NCI-H1048 (cell line): ENCODE data around the gene AFTPH.

Source experiments
- DNase-seq: peaks from one replicate; lab custom pipeline; 2025; lab: John Stamatoyannopoulos, UW

The AFTPH gene

DNA sequence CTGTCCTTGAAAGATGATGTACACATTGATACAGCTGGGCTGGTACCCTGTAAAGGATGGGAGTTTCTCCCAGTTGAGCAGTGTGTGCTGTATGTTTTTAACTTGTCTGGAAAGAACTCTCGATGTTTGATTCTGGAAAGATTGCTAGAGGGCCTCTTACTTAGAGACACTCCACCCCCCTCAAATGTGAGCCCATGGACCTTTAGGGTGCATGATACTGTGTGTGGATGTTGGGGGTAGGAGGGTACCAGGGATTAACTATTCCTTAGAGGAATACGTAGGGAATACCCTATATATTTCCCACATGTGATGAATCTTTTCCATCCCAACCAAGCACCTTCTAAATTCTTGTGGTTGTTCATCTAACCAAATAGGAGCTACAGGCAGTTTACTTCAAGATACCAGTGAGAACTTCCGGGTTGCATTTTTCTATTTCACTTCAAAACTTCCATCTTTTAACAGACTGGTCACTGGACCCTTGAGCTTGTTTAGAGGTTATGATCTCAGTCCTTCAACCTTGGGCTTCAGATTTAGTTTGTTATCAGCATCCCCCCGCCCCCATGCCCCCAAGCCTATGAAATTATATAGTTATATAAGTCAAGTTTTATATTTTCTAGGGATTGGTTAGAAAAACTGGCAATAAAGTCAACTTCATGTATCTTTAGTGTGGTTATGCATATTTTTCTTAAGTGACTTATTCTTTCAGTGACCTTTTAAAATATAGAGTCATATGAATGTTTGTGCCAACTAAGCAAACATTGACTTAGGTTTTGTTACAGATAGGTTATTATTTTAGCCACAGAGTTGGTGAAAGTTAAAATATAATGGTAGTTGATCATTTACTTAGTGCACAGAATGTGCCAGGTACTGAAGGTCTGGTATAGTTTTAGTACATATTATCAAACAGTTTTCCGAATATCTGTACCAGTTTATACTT, 18.2 kb downstream of the AFTPH start:
- no peak for DNase-seq

DNA sequence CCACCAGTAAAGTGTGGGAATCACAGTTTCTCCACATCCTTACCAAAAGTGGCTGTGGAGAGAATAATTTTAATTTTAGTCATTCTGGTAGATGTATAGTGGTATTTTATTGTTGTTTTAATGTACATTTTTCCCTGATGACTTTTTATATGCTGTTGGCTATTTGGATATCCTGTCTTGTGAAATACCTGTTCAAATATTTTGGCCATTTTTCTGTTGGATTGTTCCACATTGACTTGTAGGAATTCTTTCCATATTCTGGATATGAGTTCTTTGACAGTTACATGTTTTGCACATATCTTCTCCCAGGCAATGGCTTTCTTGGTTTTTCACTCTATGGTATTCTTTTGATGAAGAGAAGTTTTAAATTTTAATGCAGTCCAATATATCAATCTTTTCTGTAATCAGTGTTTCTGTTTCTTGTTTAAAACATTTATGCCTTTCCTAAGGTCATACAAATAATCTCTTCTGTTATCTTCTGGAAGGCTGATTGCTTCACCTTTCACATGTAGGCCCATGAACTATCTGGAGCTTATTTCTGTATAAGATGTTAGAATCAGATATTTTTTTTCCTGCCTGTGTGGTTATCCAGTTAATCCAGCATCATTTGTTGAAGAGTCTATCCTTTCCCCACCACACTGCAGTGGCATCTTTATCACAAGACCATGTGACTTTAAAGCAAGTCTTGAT, 19.0 kb downstream of the AFTPH start:
- no peak for DNase-seq

DNA sequence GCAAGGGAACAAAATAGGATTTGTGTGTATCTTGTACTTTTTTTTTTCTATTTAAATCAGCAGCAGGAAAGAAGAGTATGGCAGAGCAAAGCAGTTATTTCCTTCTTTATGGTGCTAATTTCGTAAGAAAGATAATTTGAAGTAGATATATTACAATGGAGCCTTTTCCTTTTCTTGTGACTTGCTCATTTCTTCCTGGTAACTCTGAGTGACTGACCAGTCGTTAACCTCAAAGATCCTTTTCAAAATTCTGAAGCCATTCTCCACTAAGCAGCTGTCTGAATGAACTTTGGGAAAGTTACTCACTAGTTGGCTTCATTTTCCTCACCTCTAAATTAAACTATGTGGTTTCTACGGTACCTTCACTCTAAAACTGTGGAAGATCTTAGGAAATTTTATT, 24.6 kb downstream of the AFTPH start:
- DNase-seq: no peak

DNA sequence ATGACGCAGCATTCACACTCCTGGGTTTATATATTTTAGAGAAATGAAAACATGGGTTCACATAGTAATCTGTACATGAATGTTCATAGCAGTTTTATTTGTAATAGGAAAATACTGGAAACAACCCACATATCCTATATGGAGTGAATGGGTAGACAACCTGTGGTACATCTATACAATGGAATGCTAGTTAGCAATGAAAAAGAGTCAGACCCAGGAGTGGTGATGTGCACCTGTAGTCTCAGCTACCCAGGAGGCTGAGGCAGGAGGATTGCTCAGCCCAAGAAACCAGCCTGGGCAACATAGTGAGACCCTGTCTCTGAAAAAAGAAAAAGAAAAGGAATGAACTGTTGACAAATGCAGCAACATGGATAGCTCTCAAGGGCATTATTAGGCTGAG, 25.9 kb downstream of the AFTPH start:
- no peak for DNase-seq

DNA sequence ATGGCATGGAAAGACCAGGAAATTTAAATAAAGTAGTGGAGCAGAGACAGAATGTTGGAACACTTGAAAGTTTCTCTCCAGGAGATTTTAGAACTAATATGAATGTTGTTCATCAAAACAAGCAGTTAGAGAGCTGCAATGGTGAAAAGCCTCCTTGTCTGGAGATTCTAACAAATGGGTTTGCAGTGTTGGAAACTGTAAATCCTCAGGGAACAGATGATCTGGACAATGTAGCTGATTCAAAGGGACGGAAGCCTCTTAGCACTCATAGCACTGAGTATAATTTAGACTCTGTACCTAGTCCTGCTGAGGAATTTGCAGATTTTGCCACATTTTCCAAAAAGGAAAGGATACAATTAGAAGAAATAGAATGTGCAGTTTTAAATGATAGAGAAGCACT, 27.7 kb downstream of the AFTPH start:
- no peak for DNase-seq

DNA sequence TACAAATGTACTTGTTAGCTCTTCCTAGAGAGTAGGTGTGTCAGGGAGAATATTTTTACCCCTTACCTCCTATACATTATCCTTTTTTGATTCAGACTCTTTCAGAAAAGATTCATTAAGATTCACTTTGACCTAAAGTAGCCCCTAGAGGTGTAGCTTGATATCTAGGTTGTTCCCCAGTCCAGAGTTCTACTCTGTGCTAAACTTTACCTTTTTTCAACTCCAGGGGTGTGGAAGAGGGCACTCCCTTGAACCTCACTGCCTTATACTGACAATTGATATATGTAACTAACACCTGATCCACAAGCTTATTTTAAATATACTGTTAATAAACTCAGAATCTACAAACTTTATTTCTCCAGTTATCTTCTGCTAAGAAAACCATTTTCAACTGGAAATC, 30.0 kb downstream of the AFTPH start:
- DNase-seq: no peak

DNA sequence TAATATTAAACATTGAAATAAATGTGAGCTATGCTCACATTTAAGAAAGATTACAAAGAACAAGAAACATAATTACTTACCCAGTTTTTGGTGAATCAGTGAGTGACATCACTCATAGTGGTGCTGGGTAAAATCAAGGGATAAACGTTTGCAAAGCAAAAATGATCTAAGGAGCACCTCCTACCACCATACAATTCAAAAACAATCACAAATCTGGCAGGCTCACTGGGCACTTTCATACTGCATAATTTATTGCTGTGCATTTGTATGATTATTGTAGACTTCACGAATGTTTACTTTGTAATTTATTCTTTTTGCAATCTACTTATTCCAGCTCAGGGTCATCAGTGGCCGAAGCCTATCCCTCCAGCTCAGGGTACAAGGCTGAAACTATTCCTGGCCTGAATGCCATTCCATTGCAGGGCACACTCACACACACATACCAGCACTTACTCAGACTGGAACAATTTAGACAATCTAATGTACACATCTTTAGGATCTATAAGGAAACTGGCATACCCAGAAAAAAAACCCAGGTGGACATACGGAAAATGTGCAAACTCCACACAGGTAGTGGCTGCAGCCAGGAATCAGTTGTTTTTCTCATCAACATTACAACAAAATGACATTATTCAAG, 34.4 kb downstream of the AFTPH start:
- no peak for DNase-seq

DNA sequence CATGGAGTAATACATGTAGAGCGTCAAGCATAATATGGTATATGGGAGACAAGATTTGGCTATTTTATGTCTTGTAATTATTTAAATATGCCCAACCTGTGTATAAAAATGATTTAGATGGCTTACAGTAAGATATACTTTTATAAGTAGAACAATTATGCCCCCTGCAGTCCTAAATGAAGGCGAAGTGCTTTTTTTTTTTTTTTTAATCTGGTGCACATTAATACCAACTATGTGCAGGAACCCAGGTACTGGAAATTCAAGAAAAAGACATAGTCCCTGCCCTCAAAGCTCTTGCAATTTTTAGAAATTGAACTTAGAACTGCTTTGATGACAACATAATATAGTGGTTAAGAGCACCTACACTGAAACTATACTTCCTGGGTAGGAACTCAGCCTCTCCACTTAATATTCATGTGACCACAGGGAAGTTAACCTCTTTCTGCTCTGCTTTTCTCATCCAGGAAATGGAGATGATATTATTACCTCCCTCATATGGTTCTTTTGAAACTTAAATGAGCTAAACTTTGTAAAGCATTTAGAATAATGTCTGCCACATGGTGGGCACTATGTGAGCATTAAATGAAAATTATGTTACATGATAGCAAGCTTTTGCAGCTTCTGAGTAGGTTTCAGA, 38.1 kb downstream of the AFTPH start:
- DNase-seq: peak; percentile 1

DNA sequence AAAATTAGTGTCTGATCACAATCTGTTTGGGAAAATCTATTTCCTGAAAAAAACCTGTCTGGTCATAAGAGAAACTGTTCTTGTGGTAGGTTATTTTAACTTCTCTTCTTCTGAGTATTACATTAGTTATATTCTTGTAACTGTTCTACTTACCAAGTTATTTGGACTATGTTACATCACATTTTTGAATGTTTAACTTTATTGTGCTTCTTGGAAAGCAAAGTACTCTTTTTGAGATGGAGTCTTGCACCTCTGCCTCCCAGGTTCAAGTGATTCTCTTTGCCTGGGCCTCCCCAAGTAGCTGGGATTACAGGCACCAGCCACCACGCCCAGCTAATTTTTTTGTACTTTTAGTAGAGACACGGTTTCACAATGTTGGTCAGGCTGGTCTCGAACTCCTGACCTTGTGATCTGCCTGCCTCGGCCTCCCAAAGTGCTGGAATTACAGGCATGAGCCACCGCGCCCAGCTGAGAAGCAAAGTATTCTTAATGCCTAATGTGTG, 39.4 kb downstream of the AFTPH start:
- DNase-seq: no peak

DNA sequence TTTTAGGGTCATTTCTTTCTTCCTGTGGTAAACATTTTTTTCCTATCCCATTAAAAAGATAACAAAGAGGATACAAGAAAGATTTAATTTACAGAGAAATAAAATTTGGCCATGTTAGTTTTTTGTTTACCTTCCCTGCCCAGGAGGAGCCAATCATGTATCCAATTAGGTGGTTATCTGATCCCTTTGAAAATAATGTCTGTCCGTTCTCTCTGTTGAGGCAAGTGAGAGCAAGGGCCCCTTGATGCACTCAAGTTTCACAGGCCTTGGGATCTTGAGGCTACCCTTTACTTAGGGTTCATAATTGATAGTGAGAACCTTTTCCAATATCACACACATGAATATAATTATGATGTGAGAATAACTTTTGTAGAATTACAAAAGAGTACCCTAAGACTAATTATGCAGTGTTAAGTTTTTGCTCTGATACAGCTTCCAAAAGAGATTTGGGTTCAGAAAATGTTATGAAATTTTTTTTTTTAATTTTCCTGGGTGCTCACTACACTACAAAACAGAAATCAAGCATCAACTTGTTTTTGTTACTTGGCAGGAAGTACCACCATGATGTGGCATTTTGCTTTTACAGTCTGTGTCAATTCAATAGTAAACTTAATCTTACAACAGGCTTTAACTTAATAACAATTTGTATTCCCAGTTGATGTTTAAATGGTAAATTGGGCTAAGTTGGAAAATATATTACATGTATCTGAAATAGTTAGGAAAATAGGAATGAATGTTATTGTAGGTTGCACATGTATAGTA, 42.0 kb downstream of the AFTPH start:
- no peak for DNase-seq

DNA sequence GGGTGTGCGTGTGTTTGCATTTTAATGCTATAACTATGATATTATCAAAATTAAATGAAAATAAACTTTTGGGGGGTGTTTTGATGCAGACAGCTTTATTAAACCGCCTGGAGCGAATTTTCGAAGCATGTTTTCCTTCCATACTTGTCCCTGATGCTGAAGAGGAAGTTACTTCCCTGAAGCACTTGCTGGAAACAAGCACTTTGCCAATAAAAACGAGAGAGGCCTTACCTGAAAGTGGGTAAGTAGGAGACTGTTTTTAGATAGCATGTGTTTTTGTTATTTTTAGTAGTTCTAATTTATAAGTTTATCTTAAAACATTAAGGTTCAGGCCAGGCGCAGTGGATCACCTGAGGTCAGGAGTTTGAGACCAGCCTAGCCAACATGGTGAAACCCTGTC, 43.3 kb downstream of the AFTPH start:
- no peak for DNase-seq

DNA sequence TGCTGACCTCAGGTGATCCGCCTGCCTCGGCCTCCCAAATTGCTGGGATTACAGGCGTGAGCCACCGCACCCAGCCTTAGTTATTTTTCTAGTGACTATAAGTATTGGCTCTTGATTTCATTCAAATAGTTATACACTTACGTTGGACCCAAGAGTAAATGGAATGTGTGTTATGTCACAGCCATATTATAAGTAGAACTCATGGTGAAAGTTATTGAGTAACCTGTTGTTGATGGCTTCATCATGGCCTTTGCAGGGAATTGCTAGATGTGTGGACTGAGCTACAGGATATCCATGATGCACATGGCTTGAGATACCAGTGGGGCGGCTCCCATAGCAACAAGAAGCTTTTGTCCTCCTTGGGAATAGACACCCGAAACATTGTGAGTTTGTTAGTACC, 44.7 kb downstream of the AFTPH start:
- DNase-seq: no peak

DNA sequence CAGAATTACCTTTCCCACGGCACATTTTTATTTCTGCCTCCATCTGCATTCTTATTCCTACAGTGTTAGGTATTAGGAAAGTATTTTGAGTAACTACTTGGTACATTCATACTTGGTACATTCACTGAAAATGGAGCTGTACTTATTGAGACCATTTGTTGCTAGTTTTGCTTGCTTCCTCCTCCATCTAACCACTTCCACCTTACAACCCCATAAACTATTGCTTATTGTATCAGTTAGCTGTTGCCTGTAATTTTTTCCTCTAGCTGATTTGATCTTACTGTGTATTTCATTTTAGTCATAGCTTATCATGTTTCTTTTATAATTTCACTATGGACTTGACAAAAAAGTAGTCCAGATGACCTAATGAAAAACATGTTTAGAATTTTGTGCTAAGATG, 50.7 kb downstream of the AFTPH start:
- DNase-seq: no peak

DNA sequence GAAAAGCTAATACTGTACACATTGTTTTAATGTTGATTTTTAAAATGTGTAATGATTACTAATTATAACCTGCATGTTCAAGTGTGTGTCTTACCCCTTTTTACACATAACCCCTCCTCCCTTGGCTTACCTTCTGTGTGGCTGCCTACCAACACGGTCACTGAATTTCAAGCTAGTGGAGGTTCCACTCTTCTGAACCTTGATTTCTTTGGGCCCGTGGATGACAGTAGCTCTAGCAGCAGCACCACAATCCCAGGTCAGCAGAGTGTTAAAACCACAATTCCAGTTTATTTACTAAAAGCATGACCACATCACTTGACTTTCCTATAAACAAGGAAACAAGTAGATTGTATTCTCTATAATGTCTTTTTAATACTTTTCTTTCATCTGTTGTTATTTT, 56.9 kb downstream of the AFTPH start:
- DNase-seq: no peak

DNA sequence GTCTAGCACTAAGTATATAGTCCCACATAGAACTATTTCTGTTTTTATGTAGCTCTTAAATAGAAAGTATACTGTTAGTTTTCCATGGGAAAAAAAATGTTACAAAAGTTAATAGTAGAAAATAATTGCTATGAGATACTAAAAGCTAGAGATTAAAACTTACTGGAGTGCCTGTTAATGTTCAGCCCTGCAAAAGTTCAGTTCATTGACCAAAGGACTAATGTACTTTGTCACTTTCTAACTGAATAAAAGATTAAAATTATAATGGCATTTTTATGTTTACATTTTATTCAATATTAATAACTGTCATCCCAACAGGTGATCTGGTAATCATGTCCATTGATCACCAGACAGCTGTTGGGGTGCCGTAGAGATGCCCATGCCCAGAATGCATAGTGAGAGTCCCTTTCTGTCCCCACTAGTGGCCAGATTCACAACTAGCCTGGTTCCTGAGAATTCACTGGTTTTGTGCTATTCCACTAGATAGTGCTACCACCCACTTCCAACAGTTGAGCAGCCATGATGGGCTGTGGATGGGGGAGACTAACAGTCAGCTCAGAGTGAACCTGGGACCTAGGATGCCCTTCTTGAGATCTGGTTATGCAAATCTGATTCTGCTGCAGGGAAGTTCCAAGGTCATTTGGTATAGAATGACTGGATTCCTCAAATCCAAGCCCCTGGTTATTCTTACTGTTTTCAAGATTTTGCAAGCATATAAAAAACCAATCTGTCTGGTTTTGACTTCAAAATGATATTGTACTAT, 57.8 kb downstream of the AFTPH start:
- DNase-seq: no peak

DNA sequence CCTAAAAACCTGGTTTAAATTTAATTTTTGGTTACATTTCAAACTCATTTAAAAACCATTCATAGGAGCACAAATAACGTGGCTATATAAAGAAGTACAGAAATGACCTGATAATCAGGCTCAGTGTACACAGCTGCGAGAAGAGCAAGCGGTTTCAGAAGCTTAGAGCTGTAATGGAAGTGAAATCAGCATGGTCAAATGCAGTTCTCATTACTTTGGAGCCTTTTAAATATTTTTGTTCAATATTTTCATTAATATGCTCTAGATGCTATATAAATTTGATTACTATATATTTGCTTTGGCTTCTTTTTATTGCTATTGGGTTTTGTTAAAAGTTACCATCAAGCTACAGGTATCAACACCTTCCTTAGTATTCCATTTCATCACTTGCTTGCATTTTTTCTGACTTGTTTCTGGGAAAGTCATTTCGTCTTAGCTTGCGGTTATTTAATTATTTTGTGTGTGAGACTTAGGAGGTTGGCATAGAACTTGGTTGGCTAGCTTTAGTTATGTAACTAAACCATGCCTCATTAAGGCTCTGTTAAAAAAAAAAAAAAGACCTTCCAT, 58.7 kb downstream of the AFTPH start:
- no peak for DNase-seq

DNA sequence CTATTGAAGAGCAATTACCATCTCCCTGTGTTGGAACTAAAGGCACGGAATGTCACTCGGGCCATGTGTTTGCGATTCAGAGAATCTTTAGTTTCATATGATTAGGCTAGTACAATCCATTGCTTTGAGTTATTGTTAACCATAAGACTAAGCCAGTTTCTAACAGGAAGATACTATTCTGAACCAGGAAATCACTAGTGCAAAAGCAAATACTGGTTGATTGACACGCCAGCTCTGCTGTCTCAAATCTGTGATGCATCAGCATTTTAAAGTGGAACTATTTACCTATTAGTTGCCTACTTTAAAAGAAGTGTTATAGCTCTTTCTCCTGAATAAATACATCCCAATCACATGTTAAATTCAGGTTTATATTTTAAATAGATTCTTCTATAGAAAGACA, 61.9 kb downstream of the AFTPH start:
- DNase-seq: no peak

DNA sequence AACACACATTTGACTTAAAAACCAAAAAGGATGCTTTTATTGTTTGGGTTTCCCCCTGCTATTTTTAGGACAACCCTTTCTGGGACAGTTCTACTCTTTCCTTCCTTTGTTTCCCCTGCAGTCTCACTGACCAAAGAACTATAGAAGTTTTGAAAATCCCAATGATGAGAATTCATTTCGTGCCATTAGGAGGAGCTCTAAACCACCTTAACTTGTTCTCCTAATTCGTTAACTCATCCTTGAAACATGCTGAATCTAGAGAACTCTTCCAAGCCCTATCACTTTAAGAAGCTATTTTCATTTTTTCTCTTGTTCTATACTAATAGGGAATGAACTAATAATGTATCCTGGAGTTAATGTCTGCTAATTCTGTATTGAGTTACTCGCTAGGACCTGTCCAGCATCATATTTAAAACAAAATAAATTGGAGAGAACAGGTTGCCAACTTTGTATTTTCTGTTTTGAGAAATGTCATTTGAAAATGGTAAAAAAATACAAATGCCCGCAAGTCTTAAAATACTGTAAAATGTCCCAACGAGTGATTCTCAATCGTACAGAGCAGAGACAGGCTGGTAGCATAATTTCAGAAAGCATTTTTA, 62.9 kb downstream of the AFTPH start:
- DNase-seq: no peak

DNA sequence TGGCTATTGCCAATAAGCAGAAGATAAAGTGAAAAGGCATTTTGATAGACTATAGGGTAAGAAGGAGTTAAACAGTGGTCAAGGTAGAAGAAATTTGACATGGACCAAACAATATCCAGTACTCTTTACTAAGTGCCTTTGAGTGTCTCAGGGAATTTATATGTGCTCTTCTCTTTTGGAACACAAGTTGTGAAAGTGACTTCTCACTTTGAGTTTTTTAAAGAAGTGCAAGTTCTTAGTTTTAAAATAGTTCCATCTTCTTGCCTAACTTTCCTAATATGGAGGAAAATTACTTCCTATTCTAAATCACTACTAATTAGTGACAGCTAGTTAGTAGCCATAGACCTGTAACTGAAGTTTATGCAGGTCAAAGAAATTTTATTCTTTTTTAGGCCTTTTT, 63.4 kb downstream of the AFTPH start:
- no peak for DNase-seq

DNA sequence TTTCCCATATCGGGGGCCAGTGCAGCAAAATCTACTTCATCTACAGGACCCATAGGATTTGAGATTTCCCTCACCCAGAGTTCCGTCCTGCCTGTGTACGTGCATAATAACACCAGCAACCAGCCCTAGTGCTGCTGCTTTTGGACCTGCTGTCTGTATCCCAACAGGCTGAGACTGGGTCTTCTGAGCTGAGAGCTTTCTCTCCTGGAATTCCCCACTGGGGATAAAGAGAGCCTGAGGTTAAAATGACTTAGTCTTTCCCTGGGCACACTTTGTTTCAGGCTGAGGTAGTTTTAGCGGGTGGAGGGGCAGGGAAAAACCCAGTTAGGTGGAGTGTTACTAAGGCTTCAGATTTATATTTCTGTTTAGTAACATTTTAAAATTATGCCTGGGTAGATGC, 67.1 kb downstream of the AFTPH start:
- DNase-seq: no peak
